Measurements from ENCODE around the gene SPTBN1. TPM values are rescaled to one million over a fixed set of nuclear protein-coding genes. Genes with fewer than 3 reads are reported as not detected.

The SPTBN1 gene
- total RNA-seq, 2 donors from 2014 or later, result 415 to 524 TPM

- no peak for TF ChIP-seq CTCF (IDR thresholded peaks at IDR 0.05)
- DNase-seq (ENCODE audit: low spot score) (no peak), ATAC-seq (ENCODE audit: insufficient number of reproducible peaks, low FRiP score, low read depth) (no peak)
- Histone ChIP-seq H3K9me3 (no peaks in the 10 kb centered on the region), H3K27ac (no peak overlapping the region), H3K36me3 (peaks cover 41% of the 10 kb centered on the region), H3K4me1 (ENCODE audit: control insufficient read depth in 1 of 2, low read depth in 2 of 2) (peaks cover 0 to 38% of the 10 kb centered on the region in 2 donors), H3K27me3 (replicated peaks; ENCODE audit: insufficient read depth) (no peaks in the 10 kb centered on the region), H3K4me3 (no peak overlapping the region)
Observed at GRCh38 chr2:54629914-54630857, 174.1 kb downstream of the SPTBN1 start.

- Histone ChIP-seq H3K27me3 (replicated peaks; ENCODE audit: insufficient read depth) (no peaks in the 10 kb centered on the region), H3K9me3 (no peaks in the 10 kb centered on the region), H3K36me3 (peaks cover 37% of the 10 kb centered on the region), H3K4me1 (ENCODE audit: control insufficient read depth in 1 of 2, low read depth in 2 of 2) (peaks cover 0 to 42% of the 10 kb centered on the region in 2 donors), H3K27ac (peak overlapping the region in 1 of 2 donors; percentile 44), H3K4me3 (no peak overlapping the region)
- no peak for DNase-seq (ENCODE audit: low spot score)
- ATAC-seq (ENCODE audit: insufficient number of reproducible peaks, low FRiP score, low read depth), result no peak
- TF ChIP-seq CTCF (IDR thresholded peaks at IDR 0.05), result no peak
Observed at GRCh38 chr2:54630858-54631497, 174.9 kb downstream of the SPTBN1 start.

GRCh38 chr2:54631755-54632154, 175.6 kb downstream of the SPTBN1 start:
- no peaks in the 10 kb centered on the region for H3K27me3 ChIP-seq (replicated peaks; ENCODE audit: insufficient read depth)
- no peak overlapping the region for H3K27ac ChIP-seq
- peaks cover 5 to 50% of the 10 kb centered on the region in 2 donors for H3K4me1 ChIP-seq (ENCODE audit: control insufficient read depth in 1 of 2, low read depth in 2 of 2)
- no peaks in the 10 kb centered on the region for H3K9me3 ChIP-seq
- no peak for TF ChIP-seq CTCF (IDR thresholded peaks at IDR 0.05)
- ATAC-seq (ENCODE audit: insufficient number of reproducible peaks, low FRiP score, low read depth) (no peak), DNase-seq (ENCODE audit: low spot score) (no peak)
- H3K36me3 ChIP-seq, result peaks cover 34% of the 10 kb centered on the region
- H3K4me3 ChIP-seq, result no peak overlapping the region

GRCh38 chr2:54632733-54633692, 176.9 kb downstream of the SPTBN1 start:
- TF ChIP-seq CTCF (IDR thresholded peaks at IDR 0.05), result no peak
- Histone ChIP-seq H3K36me3 (peaks cover 34% of the 10 kb centered on the region), H3K4me3 (no peak overlapping the region), H3K4me1 (ENCODE audit: control insufficient read depth in 1 of 2, low read depth in 2 of 2) (peaks cover 7 to 56% of the 10 kb centered on the region in 2 donors), H3K27me3 (replicated peaks; ENCODE audit: insufficient read depth) (no peaks in the 10 kb centered on the region), H3K9me3 (no peaks in the 10 kb centered on the region), H3K27ac (no peak overlapping the region)
- no peak for DNase-seq (ENCODE audit: low spot score)
- ATAC-seq (ENCODE audit: insufficient number of reproducible peaks, low FRiP score, low read depth), result no peak
